NCI-H2081 (cell line): ENCODE results near the gene BOD1.

Source experiments
- DNase-seq, 2 experiments: peaks; one replicate each; lab custom pipeline; 2025; lab: John Stamatoyannopoulos, UW

BOD1 gene

DNA sequence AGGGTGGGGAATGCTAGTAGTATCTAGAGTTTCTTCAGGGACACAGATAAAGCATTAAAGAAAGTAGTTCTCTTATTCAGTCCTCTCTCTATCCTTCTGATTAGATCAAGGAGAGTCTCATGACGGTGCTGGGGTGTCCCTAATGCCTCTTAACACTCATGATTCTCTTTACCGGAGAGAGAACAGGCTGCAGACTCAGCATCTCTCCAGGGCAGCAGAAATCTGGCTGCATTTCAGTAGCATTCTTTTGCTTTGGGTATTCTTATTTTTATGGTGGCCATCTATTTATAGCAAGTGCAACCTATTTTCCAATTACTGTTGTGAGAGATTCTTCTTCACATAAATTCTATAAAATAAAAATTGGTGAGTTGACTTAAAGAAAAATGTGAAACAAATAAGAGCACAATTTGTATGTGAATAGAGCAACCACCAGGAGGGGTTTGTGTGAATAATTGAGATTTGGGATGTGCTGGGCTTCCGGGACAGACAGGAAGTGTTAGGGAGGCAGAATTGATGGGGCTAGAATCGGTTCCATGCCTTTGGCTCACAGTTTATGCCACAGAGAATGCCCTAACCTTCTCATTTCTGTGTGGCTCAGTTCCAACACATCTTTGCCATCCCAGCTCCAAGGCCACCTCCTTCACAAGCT, 23.8 kb upstream of the BOD1 start:
- DNase-seq: no peak

DNA sequence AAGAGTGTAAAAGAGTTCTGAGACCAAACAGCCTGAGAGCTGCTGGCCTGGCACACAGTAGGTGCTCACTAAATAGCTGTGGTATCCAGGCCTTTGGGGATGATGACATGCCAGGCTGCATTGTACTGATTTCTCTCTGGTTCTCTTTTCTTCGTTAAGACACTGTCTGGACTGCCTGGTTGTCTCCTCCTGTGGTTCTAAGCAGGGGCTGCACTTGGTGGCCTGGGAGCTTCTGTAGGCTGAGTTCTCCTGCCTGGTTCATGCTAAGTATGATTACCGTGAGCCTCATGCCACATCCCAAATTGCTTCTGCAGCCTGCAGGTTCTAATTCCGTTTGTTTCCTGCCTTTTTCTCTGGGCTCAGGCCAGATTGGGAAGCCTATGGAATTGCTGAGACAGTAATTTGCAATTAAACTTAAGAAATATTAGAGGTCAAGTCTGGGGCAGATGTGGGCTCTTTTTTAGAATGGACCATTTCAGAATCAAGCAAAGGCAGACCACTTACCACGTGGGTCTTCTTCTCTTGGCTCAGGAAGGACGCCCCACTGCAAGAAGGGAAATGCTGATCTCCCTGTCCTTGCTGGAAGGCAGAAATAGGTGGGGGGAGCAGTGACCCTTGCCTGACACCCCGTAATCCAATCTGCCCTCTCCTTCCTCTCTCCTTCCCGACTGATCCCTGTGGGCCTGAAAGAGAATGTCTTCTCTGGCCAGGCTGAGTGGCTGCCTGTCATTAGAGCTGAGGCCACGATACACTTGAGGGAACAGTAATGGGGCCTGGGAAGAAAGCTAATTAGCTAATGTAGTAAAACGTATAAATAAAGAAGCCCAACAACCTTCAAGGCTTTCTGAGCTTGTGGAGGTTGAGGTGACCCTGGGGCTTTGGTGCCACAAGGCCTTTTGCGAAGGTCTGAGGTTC, 21.9 kb upstream of the BOD1 start:
- DNase-seq: no peak

GRCh38 chr5:173637340-173637739, 20.9 kb upstream of the BOD1 start:
- no peak for DNase-seq

DNA sequence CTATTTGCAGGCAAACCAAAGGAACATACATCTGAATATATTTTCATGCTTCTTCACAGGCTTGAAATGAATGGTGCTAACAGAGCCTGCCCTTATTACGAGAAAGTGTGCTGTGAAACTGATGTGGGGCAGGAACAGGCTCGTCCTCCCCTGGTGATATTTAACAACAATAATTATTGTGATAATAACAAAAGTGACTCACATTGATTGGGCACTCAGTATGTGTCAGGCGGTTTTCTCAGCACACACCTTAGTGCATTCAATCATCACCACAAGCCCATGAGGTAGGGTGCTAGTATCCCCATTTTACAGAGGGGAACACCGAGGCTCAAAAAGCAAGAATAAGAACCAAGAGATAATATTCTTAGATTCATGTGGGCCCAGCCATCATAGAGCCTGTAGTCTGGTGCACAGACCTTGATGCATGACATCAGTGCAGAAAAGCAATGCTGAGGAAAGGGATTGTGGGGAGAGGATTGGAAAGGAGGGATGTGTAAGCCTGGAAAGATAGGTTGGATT, 18.1 kb upstream of the BOD1 start:
- DNase-seq: no peak

GRCh38 chr5:173633304-173633703, 16.9 kb upstream of the BOD1 start:
- no peak for DNase-seq

GRCh38 chr5:173631478-173631877, 15.0 kb upstream of the BOD1 start:
- no peak for DNase-seq

- no peak for DNase-seq
Observed at GRCh38 chr5:173630724-173631365, 14.4 kb upstream of the BOD1 start.

- no peak for DNase-seq
Observed at GRCh38 chr5:173629628-173630027, 13.2 kb upstream of the BOD1 start.

DNA sequence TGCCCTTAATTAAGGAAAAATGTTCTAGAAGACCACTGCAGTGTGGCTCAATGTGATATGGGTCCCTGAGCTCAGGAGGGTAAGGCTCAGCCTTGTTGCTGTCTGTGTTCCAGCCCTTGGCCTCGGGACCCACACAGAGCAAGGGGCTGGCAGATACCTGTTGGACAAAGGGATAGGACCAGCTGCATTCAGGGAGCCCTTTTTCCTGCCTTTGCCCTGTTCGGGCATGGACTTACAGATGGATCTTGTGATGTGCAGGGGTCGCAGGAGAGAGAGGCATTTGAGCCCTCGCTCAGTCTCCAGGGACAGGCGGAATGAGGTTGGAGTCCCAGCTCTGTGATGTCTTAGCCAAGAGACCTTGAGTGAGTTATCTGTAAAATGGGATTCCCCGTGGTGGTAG, 12.1 kb upstream of the BOD1 start:
- no peak for DNase-seq

DNA sequence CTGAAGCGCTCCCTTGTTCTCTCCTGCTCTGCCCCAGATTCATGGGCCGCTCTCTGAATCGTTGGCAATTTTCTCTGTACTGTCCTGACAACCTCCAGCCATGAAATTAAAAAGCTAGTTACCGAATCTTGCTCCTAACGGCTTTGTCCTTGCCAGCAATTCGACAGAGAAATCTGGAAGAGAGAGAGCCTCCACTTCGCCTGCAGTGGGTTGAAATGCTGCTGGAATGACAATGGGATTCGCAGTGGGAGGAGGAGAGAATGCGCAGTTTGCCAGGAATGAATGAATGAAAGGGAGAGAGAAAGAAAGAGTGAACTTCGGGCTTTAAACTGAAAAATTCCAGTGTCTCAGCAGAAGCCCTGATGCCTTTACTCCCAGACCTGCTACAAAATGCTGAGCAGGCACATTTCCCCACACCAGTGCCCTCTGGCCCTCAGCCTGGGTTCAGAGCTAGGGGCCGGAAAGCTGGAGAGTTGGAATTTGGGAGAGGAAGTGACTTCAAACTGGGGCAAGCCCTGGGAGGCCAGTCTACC, 11.5 kb upstream of the BOD1 start:
- no peak for DNase-seq

GRCh38 chr5:173627271-173627670, 10.8 kb upstream of the BOD1 start:
- DNase-seq: no peak

DNA sequence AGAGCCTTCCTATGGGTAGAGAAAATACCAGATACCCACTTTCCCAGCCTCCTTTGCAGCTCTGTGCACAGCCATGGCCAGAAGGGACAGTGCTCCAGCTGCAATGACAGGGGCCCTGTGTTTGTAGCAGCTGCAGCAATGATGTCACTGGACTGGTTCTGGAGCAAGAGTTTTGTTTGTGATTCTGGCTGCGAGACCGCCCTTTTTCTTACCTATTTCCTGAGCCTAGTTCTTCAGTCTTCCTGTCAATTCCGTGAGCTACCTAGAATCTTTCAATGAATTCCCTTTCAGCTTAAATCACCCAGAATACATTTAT, 10.0 kb upstream of the BOD1 start:
- no peak for DNase-seq

- DNase-seq: no peak
Observed at GRCh38 chr5:173625673-173626504, 9.4 kb upstream of the BOD1 start.

GRCh38 chr5:173625261-173625660, 8.8 kb upstream of the BOD1 start:
- DNase-seq: no peak

DNA sequence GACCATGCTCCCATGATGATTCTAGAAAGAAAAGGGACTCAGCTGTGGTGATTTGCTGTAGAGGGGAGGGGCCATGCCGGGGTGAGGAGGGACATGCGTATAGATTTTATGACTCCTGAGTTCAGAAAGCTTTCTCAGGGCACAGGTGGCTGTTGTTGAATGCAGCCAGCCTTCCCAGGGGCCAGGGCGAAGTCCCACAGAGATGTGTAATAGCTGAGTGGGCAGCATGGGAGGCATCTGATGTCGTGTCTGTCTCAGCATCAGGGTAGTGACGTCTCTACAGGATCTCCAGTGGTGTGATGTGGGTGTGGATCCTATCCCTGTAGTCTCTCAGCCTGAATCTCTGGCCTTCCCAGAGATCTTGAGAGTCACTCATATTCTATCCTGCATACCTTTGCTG, 7.8 kb upstream of the BOD1 start:
- no peak for DNase-seq

- DNase-seq: no peak
Observed at GRCh38 chr5:173623789-173624188, 7.3 kb upstream of the BOD1 start.

DNA sequence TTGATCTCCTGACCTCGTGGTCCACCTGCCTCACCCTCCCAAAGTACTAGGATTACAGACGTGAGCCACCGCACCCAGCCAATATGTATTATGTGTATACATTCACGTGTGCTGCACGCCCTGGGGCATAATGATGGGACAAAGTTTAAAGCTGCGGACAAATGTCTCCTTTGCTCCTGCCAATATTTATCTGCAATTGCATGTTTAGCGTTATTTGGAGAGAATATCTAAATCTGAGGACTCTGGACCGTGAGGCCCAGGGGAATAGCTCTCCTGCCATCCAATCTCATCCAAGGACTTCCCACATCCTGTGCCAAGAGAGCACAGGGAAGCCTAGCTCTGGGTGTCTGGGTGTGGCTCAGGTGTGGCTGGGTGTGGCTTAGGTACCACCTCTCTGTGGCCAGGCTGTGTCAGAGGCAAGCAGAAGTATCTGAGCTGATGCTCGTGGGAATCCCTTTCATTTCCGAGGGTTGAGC, 6.9 kb upstream of the BOD1 start:
- no peak for DNase-seq

DNA sequence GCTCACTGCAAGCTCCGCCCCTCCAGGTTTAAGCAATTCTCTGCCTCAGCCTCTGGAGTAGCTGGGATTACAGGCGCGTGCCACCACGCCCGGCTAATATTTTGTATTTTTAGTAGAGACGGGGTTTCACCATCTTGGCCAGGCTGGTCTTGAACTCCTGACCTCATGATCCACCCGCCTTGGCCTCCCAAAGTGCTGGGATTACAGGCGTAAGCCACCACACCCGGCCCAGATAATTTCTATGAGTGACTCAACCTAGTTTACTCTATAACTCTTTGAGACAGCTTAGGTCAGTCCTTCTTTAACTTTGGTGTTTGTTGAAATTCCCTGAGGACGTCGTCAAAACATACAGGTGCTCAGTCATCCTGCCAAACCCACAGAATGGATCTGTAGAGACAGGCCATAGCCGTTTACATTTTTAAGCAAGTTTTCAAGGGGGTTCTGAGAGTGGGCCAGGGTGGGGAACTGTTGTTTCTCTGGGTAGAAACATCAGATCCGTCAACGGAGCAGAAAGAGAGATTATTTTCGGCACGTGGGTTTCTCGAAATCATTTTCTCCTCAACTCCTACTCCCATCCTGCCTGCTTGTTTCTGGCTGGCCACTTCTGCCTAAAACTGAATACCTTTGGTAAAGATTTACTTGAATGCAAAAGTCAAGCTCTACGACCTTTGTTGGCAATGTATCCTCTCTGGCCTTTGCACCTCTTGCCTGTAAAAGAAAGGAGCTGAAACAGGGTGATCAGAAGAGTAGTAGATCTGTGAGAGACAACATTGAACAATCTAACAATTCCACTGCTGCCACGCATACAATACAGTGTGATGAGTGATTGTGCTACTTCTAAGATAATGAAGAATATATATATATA, 6.0 kb upstream of the BOD1 start:
- no peak for DNase-seq

DNA sequence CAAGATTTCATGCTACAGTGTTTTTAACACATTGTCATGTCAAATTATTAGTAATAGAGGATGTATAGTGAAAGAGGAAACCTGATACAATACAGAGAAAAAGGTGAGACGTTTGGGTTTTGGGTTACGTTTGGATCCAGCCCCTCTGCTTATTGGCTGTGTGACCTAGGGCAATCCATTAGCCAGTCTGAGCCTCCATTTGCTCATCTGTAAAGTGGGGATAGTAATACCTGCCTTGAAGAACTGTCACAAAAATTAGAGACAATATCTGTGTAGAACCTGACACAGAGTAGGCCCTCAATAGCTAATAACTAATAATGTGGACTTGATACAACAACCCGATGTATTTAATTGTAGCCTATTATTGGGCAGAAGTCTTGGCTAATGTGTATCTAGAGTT, 4.3 kb upstream of the BOD1 start:
- no peak for DNase-seq

GRCh38 chr5:173618927-173619519, 2.6 kb upstream of the BOD1 start:
- peak; percentile 11 to 55 for DNase-seq
